Measurements from ENCODE around the gene CAST. TPM values are rescaled to one million over a fixed set of nuclear protein-coding genes. Genes with fewer than 3 reads are reported as not detected.

Gene CAST
- total RNA-seq, 1 experiment from 2014 or later, result 52.3 TPM

- H3K79me1 ChIP-seq (ENCODE audit: insufficient read depth, low read depth, low read length, poor library complexity, severe bottlenecking), result no peaks in the 10 kb centered on the region
- no peak overlapping the region for H4K91ac ChIP-seq (ENCODE audit: insufficient read length, low read depth, low read length)
- no peak overlapping the region for H2BK15ac ChIP-seq (ENCODE audit: low read depth, low read length)
- H2BK12ac ChIP-seq (ENCODE audit: insufficient read length, low read depth, low read length), result no peak overlapping the region
- no peak overlapping the region for H3K4ac ChIP-seq (ENCODE audit: low read depth, low read length)
- H3K23ac ChIP-seq (ENCODE audit: insufficient read length, low read depth, low read length), result no peak overlapping the region
- H3K4me2 ChIP-seq (ENCODE audit: insufficient read depth, insufficient read length, low read length), result no peak overlapping the region
- H3K27ac ChIP-seq (ENCODE audit: insufficient read length, low read depth, low read length), result no peak overlapping the region
- no peaks in the 10 kb centered on the region for H3K36me3 Mint-ChIP-seq (ENCODE audit: insufficient read depth in 1 of 3, low read depth in 3 of 3)
- H3K14ac ChIP-seq (ENCODE audit: insufficient read depth, low read length), result no peak overlapping the region
- H3K9me3 ChIP-seq (ENCODE audit: control insufficient read depth, low read depth, low read length), result no peaks in the 10 kb centered on the region
- no peaks in the 10 kb centered on the region for H3K23me2 ChIP-seq (ENCODE audit: insufficient read length, low read depth, low read length, poor library complexity, severe bottlenecking)
- H3K79me2 ChIP-seq (ENCODE audit: insufficient read depth, low read length), result no peaks in the 10 kb centered on the region
- H3K9ac ChIP-seq (ENCODE audit: extremely low read depth, insufficient read length, low read length), result no peak overlapping the region
- H3K27ac Mint-ChIP-seq, result no peak overlapping the region
- H3K27me3 Mint-ChIP-seq (ENCODE audit: low read depth), result no peaks in the 10 kb centered on the region
- H2AK5ac ChIP-seq (ENCODE audit: insufficient read length, low read length), result no peak overlapping the region
- peaks cover 4 to 6% of the 10 kb centered on the region in 2 experiments; a peak in 3 of 4 replicates for H3K4me1 Mint-ChIP-seq
- no peak overlapping the region for H4K8ac ChIP-seq (replicated peaks; ENCODE audit: insufficient read length, low read depth, low read length)
- TF ChIP-seq CTCF (conservative IDR thresholded peaks at IDR 0.05), result no peak
- DNase-seq, result no peak
- no peak overlapping the region for H2BK120ac ChIP-seq (ENCODE audit: low read depth, low read length, poor library complexity, severe bottlenecking)
- H2BK5ac ChIP-seq (ENCODE audit: insufficient read length, low read length), result no peak overlapping the region
- no peaks in the 10 kb centered on the region for H4K20me1 ChIP-seq (ENCODE audit: control insufficient read depth, insufficient read depth, insufficient read length)
- H3K27me3 ChIP-seq (ENCODE audit: insufficient read depth, low read length), result no peaks in the 10 kb centered on the region
- no peak overlapping the region for H3T11ph ChIP-seq (ENCODE audit: low read length)
- no CpG with 5 or more reads among the region's 1 CpG for WGBS (ENCODE audit: extremely low coverage, insufficient read length, low lambda C conversion rate)
- H3K9me3 Mint-ChIP-seq, result no peaks in the 10 kb centered on the region
- H3K56ac ChIP-seq (ENCODE audit: insufficient read length, low read depth, low read length), result no peak overlapping the region
- no peak overlapping the region for H4K5ac ChIP-seq (ENCODE audit: insufficient read length, low read depth, low read length)
- H3K18ac ChIP-seq (ENCODE audit: insufficient read length, low read depth, low read length), result no peak overlapping the region
- no peak overlapping the region for H2BK20ac ChIP-seq (ENCODE audit: low read depth, low read length, poor library complexity, severe bottlenecking)
- no peaks in the 10 kb centered on the region for H3K4me1 ChIP-seq (ENCODE audit: insufficient read depth, low read length)
- no peak overlapping the region for H2AFZ ChIP-seq (ENCODE audit: low read length)
- H3K4me3 Mint-ChIP-seq, result no peak overlapping the region
Observed at GRCh38 chr5:96634881-96635280, 27.3 kb upstream of the CAST start.

Data from H9 (cell line).